Thoracic aorta (tissue), 2 donors: Measurements from ENCODE around the gene FOXD1. TPM values are rescaled to one million over a fixed set of nuclear protein-coding genes. Genes with fewer than 3 reads are reported as not detected.
"Not testable (repeated sequence)": the region's sequence is repeated elsewhere in the genome, so short reads cannot be mapped to it uniquely, and the experiment has no call there.

Experiments
- ATAC-seq: fragments of 150-250 bp; one replicate; pipeline ENCODE4 v1.8.0; 2017; ENCODE audit warnings: low read depth; ENCODE audit not compliant: insufficient number of reproducible peaks, low FRiP score
- DNase-seq: peaks from one replicate; pipeline ENCODE4 v3.0.0-alpha.2; 2020; ENCODE audit warnings: low spot score
- H3K27ac ChIP-seq, 2 donors: fragments of 200-600 bp; sonication (generic); 1 replicate in 1 of 2; 2 replicates in 1 of 2; pipeline ENCODE4 v1.5.1; 2016; ENCODE audit warnings: mild to moderate bottlenecking in 2 of 2, moderate library complexity in 2 of 2
- H3K27me3 ChIP-seq: fragments of 200-600 bp; sonication (generic); replicated peaks from 2 replicates; pipeline ENCODE4 v1.6.0; 2016; ENCODE audit warnings: mild to moderate bottlenecking; ENCODE audit not compliant: insufficient read depth
- H3K36me3 ChIP-seq: fragments of 200-600 bp; sonication (generic); one replicate; pipeline ENCODE4 v1.5.1; 2016
- H3K4me1 ChIP-seq, 2 donors: fragments of 200-600 bp; sonication (generic); 1 replicate in 1 of 2; 2 replicates in 1 of 2; pipeline versions ENCODE4 v1.5.1 to v1.6.0; 2016; ENCODE audit warnings: low read depth in 2 of 2, mild to moderate bottlenecking in 1 of 2; ENCODE audit not compliant: control insufficient read depth in 1 of 2
- H3K4me3 ChIP-seq: fragments of 200-600 bp; sonication (generic); 2 replicates; pipeline ENCODE4 v1.5.1; 2016; ENCODE audit warnings: mild to moderate bottlenecking
- H3K9me3 ChIP-seq: fragments of 200-600 bp; sonication (generic); 2 replicates; pipeline ENCODE4 v1.5.1; 2016
- total RNA-seq, 2 donors: library from RNA; depleted of rRNA; stranded (reverse); fragments of >200 nt; gene quantifications; one replicate each; pipeline versions ENCODE4 v1.1.0 to v1.2.3, GENCODE V29; 2016
- TF ChIP-seq, protein P1 (sequence below): fragments of 200-600 bp; sonication (generic); IDR thresholded peaks from one replicate; pipeline ENCODE4 v1.5.1; 2019; ENCODE audit warnings: antibody characterized with exemption

Gene FOXD1
- total RNA-seq, 2 donors from 2014 or later: 6.8 to 10.0 TPM

DNA sequence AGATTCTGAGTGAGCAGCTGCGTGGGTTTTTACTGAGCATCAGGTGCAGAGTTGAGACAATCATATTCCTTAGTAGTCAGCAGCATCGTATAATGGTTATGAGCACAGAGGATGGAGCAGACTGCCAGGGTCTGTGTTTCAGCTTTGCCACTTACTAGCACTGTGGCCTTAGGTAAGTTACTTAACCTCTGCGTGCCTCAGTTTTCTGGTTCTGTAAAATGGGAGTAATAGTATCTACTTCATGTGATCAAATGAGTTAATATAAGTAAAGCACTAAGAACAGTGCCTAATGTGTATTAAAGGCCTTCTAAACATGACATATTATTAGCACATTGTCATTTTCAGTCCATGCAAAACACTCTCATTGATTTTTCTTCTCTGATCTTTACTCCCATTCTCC lies 44.8 kb upstream of the FOXD1 start:
- Histone ChIP-seq H3K4me3 (no peak overlapping the region), H3K27ac (no peak overlapping the region), H3K4me1 (peaks cover 6 to 11% of the 10 kb centered on the region in 2 donors), H3K9me3 (no peaks in the 10 kb centered on the region), H3K36me3 (no peaks in the 10 kb centered on the region), H3K27me3 (no peaks in the 10 kb centered on the region)
- DNase-seq (no peak), ATAC-seq (no peak)
- TF ChIP-seq, protein P1, sequence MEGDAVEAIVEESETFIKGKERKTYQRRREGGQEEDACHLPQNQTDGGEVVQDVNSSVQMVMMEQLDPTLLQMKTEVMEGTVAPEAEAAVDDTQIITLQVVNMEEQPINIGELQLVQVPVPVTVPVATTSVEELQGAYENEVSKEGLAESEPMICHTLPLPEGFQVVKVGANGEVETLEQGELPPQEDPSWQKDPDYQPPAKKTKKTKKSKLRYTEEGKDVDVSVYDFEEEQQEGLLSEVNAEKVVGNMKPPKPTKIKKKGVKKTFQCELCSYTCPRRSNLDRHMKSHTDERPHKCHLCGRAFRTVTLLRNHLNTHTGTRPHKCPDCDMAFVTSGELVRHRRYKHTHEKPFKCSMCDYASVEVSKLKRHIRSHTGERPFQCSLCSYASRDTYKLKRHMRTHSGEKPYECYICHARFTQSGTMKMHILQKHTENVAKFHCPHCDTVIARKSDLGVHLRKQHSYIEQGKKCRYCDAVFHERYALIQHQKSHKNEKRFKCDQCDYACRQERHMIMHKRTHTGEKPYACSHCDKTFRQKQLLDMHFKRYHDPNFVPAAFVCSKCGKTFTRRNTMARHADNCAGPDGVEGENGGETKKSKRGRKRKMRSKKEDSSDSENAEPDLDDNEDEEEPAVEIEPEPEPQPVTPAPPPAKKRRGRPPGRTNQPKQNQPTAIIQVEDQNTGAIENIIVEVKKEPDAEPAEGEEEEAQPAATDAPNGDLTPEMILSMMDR: no peak

DNA sequence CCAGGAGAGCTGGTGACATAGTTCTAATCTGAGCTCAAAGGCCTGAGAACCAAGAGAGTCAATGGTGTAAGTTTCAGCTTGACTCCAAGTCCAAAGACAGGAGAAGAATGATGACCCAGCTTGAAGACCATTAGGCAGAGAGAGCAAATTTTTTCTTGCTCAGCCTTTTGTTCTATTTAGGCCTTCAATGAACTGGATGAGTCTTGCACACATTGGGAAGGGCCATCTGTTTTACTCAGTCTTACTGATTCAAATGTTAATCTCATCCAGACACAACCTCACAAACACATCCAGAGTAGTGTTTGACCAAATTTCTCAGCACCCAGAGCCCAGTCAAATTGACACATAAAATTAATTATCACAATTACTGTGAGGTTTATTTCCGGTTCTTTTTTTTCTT lies 42.6 kb upstream of the FOXD1 start:
- ATAC-seq: no peak
- Histone ChIP-seq H3K4me3 (no peak overlapping the region), H3K9me3 (no peaks in the 10 kb centered on the region), H3K36me3 (no peaks in the 10 kb centered on the region), H3K27me3 (no peaks in the 10 kb centered on the region), H3K4me1 (no peaks in the 10 kb centered on the region), H3K27ac (no peak overlapping the region)
- DNase-seq: no peak
- TF ChIP-seq, protein P1: no peak

DNA sequence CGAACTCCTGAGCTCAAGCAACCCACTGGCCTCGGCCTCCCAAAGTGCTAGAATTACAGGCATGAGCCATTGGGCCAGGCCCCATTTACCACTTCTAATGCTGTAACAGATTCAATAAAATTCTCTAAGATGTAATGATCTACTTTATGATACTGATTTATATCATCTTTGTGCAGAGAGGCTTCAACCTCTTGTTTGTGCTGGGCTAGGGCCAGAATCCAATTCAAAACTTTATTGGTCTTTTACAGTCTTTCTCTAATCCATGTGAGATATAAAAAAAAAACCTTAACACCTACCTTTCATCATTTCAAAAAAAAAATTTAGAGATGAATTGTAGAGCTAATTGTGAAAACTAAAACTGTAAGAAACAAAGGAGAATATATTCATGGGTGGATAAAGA lies 41.5 kb upstream of the FOXD1 start:
- no peaks in the 10 kb centered on the region for H3K4me1 ChIP-seq
- H3K9me3 ChIP-seq: no peaks in the 10 kb centered on the region
- H3K27me3 ChIP-seq: no peaks in the 10 kb centered on the region
- no peak overlapping the region for H3K27ac ChIP-seq
- no peaks in the 10 kb centered on the region for H3K36me3 ChIP-seq
- no peak for DNase-seq
- H3K4me3 ChIP-seq: no peak overlapping the region
- ATAC-seq: no peak
- TF ChIP-seq, protein P1: no peak

DNA sequence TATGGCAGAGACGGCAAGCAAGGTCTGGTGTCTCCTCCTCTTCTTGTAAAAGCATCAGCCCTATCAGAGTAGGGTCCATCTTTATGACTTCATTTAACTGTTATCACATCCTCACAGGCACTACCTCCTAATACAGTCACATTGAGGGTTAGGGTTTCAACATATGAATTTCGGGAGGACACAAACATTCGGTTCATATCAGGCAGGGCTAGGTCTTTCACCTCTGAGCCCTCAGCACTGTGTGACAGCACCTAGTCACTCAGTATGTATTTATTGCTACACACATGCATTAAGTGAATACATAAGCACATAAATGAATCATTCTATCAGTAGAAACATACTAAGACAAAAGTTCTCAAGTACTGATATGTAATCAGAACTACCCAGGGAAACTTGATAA lies 40.2 kb upstream of the FOXD1 start:
- Histone ChIP-seq H3K36me3 (no peaks in the 10 kb centered on the region), H3K27ac (no peak overlapping the region)
- ATAC-seq: no peak

DNA sequence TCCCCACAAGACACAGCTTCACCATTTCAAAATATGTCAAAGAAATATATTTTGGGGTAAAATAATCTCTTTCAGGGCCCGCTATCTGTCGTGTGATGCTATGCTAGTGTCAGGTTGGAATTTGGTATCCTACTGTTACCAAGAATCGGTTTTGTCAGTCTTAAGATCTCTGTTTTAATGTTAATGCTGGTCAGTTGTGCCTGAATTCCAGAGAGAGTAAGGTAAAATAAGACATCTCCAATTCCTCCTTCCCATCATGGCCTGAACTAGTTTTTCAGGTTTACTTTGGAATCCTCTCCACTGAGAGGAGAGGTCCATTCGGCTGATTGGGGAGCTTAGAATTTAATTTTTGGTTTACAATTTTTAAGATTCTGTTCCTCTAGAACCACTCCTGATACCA lies 39.2 kb upstream of the FOXD1 start:
- no peaks in the 10 kb centered on the region for H3K36me3 ChIP-seq
- no peak for ATAC-seq
- H3K4me3 ChIP-seq: no peak overlapping the region
- no peak for DNase-seq
- H3K4me1 ChIP-seq: no peaks in the 10 kb centered on the region
- TF ChIP-seq, protein P1: no peak
- no peaks in the 10 kb centered on the region for H3K27me3 ChIP-seq
- no peak overlapping the region for H3K27ac ChIP-seq
- H3K9me3 ChIP-seq: no peaks in the 10 kb centered on the region

More for the DNA sequence above, 40.2 kb upstream of the FOXD1 start:
- H3K4me1 ChIP-seq: no peaks in the 10 kb centered on the region
- H3K4me3 ChIP-seq: no peak overlapping the region
- DNase-seq: no peak
- no peaks in the 10 kb centered on the region for H3K27me3 ChIP-seq
- H3K9me3 ChIP-seq: no peaks in the 10 kb centered on the region
- TF ChIP-seq, protein P1: no peak

DNA sequence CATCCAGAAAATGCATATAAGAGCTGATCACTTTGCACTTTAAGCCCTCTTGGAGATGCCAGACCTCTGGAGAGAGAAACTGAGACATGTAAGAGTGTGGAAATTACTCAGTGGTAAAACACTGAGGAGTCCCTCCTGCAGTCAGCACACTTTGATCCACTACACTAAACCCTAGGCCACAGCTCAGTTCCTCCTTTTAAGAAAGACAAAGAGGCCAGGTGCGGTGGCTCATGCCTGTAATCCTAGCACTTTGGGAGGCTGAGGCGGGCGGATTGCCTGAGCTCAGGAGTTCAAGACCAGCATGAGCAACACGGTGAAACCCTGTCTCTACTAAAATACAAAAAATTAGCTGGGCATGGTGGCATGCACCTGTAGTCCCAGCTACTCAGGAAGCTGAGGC lies 38.7 kb upstream of the FOXD1 start:
- not testable (repeated sequence) for H3K27me3 ChIP-seq, H3K4me1 ChIP-seq, DNase-seq, ATAC-seq, H3K27ac ChIP-seq, H3K4me3 ChIP-seq, H3K9me3 ChIP-seq, H3K36me3 ChIP-seq
